Measurements from ENCODE around the gene HCFC1. TPM values are rescaled to one million over a fixed set of nuclear protein-coding genes. Genes with fewer than 3 reads are reported as not detected.

The HCFC1 gene
- polyA plus RNA-seq, 1 of the 3 experiments (the other 2 are of a cell fraction), result 9.5 TPM

DNA sequence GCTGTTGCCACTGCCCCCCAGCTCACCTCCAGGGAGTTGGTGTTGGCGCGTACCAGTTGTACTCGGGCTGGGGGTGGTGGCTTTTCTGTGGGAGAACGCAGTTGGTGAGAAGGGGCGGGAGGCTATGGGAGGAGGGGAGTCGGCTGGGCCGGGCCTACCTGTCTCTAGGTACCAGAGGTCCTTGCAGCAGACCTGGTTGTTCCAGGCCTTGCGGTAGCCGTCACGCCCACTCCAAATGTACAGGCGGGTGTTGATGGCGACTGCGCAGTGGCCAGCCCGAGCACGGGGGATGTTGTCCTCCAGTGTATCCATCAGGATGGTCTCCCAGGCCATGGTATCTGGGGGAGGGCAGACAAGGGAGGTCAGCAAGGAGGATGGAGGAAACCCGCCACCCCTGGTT is 11.5 kb downstream of the HCFC1 start:
- ChIA-PET POLR2A (no interaction called here), CTCF (interaction anchor here (3.6 kb wide), 1 partner anchor 13 kb away, joined by 21 read pairs; no protein-coding TSS in a partner anchor)
- H3K9me2 ChIP-seq, result no peaks in the 10 kb centered on the region
- H3K79me2 ChIP-seq (ENCODE audit: insufficient read depth), result peaks cover 30% of the 10 kb centered on the region
- H3K27ac ChIP-seq (ENCODE audit: low read depth in 2 of 2, low read length in 1 of 2), result no peak overlapping the region
- H3K9ac ChIP-seq, result no peak overlapping the region
- H3K4me3 ChIP-seq (ENCODE audit: low read depth in 2 of 2, low read length in 1 of 2), result no peak overlapping the region
- H3K27me3 ChIP-seq (ENCODE audit: insufficient read depth), result no peaks in the 10 kb centered on the region
- no peaks in the 10 kb centered on the region for H3K9me3 ChIP-seq
- no peak overlapping the region for H2AFZ ChIP-seq (ENCODE audit: low read depth)
- WGBS (ENCODE audit: low lambda C conversion rate), result 100% methylated on average over 9 of the region's 16 CpGs
- H3K4me1 ChIP-seq (ENCODE audit: control insufficient read depth in 1 of 2, insufficient read depth in 2 of 2, low read depth in 1 of 2, low read length in 1 of 2), result no peaks in the 10 kb centered on the region
- DNase-seq, result no peak
- H3K36me3 ChIP-seq (replicated peaks in 1 of 2; ENCODE audit: control insufficient read depth in 1 of 2, insufficient read depth in 2 of 2, low read length in 1 of 2), result peaks cover 12 to 95% of the 10 kb centered on the region in 2 experiments
- no peak overlapping the region for H3K4me2 ChIP-seq
- TF ChIP-seq, protein P1, sequence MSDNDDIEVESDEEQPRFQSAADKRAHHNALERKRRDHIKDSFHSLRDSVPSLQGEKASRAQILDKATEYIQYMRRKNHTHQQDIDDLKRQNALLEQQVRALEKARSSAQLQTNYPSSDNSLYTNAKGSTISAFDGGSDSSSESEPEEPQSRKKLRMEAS (IDR thresholded peaks at IDR 0.05; ENCODE audit: low read depth), result no peak
- no peak for TF ChIP-seq TEAD4 (IDR thresholded peaks at IDR 0.05; ENCODE audit: borderline replicate concordance, insufficient read depth)
- TF ChIP-seq FOSL2 (IDR thresholded peaks at IDR 0.05; ENCODE audit: borderline replicate concordance, low read depth), result no peak
- TF ChIP-seq, protein P2, sequence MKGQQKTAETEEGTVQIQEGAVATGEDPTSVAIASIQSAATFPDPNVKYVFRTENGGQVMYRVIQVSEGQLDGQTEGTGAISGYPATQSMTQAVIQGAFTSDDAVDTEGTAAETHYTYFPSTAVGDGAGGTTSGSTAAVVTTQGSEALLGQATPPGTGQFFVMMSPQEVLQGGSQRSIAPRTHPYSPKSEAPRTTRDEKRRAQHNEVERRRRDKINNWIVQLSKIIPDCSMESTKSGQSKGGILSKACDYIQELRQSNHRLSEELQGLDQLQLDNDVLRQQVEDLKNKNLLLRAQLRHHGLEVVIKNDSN (IDR thresholded peaks at IDR 0.05; ENCODE audit: borderline replicate concordance, low read depth), result no peak
- TF ChIP-seq TAF1 (IDR thresholded peaks at IDR 0.05; ENCODE audit: borderline replicate concordance, low read depth, low read length), result no peak
- no peak for TF ChIP-seq EP300 (IDR thresholded peaks at IDR 0.05; ENCODE audit: borderline replicate concordance in 1 of 2, low read depth in 1 of 2, low read length in 1 of 2)
- TF ChIP-seq SIN3A (IDR thresholded peaks at IDR 0.05; ENCODE audit: borderline replicate concordance, low read depth, low read length), result no peak
- no peak for TF ChIP-seq FOXM1 (IDR thresholded peaks at IDR 0.05; ENCODE audit: low read depth)
- no peak for TF ChIP-seq NRF1 (IDR thresholded peaks at IDR 0.05; ENCODE audit: low read depth, low read length)
- TF ChIP-seq SMC3 (IDR thresholded peaks at IDR 0.05; ENCODE audit: low read depth, low read length), result no peak
- TF ChIP-seq FOXJ3 (CRISPR knock-in tag; IDR thresholded peaks at IDR 0.05), result no peak
- no peak for TF ChIP-seq ELF1 (IDR thresholded peaks at IDR 0.05)
- TF ChIP-seq RFX5 (IDR thresholded peaks at IDR 0.05; ENCODE audit: low read length), result no peak
- TF ChIP-seq, protein P3, sequence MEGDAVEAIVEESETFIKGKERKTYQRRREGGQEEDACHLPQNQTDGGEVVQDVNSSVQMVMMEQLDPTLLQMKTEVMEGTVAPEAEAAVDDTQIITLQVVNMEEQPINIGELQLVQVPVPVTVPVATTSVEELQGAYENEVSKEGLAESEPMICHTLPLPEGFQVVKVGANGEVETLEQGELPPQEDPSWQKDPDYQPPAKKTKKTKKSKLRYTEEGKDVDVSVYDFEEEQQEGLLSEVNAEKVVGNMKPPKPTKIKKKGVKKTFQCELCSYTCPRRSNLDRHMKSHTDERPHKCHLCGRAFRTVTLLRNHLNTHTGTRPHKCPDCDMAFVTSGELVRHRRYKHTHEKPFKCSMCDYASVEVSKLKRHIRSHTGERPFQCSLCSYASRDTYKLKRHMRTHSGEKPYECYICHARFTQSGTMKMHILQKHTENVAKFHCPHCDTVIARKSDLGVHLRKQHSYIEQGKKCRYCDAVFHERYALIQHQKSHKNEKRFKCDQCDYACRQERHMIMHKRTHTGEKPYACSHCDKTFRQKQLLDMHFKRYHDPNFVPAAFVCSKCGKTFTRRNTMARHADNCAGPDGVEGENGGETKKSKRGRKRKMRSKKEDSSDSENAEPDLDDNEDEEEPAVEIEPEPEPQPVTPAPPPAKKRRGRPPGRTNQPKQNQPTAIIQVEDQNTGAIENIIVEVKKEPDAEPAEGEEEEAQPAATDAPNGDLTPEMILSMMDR (IDR thresholded peaks at IDR 0.05), result no peak
- TF ChIP-seq, protein P4, sequence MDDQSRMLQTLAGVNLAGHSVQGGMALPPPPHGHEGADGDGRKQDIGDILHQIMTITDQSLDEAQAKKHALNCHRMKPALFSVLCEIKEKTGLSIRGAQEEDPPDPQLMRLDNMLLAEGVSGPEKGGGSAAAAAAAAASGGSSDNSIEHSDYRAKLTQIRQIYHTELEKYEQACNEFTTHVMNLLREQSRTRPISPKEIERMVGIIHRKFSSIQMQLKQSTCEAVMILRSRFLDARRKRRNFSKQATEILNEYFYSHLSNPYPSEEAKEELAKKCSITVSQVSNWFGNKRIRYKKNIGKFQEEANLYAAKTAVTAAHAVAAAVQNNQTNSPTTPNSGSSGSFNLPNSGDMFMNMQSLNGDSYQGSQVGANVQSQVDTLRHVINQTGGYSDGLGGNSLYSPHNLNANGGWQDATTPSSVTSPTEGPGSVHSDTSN (IDR thresholded peaks at IDR 0.05), result no peak
- no peak for TF ChIP-seq RXRA (IDR thresholded peaks at IDR 0.05; ENCODE audit: borderline replicate concordance, low read depth)
- TF ChIP-seq RAD21 (IDR thresholded peaks at IDR 0.05; ENCODE audit: low read length), result no peak
- no peak for TF ChIP-seq MEF2A (IDR thresholded peaks at IDR 0.05; ENCODE audit: borderline replicate concordance, low read depth)
- TF ChIP-seq EZH2phosphoT487 (IDR thresholded peaks at IDR 0.05; ENCODE audit: borderline replicate concordance, low read depth), result no peak
- H3F3A ChIP-seq (replicated peaks; ENCODE audit: insufficient read depth), result no peaks in the 10 kb centered on the region
- peaks cover 37% of the 10 kb centered on the region for H4K20me1 ChIP-seq (ENCODE audit: insufficient read depth)
